LHCN-M2 (cell line): Measurements from ENCODE around the gene S100A9. TPM values are rescaled to one million over a fixed set of nuclear protein-coding genes. Genes with fewer than 3 reads are reported as not detected.
"Not testable (repeated sequence)": the region's sequence is repeated elsewhere in the genome, so short reads cannot be mapped to it uniquely, and the experiment has no call there.

ENCODE experiments used
- DNase-seq: peaks from one replicate; pipeline ENCODE4 v3.0.0-alpha.2; 2012; ENCODE audit warnings: low read depth
- total RNA-seq: library from RNA; depleted of rRNA; stranded (reverse); fragments of >200 nt; gene quantifications from 2 replicates; pipeline ENCODE4 v1.2.3, GENCODE V29; 2014

Gene S100A9
- total RNA-seq, 1 experiment from 2014 or later: not detected

DNA sequence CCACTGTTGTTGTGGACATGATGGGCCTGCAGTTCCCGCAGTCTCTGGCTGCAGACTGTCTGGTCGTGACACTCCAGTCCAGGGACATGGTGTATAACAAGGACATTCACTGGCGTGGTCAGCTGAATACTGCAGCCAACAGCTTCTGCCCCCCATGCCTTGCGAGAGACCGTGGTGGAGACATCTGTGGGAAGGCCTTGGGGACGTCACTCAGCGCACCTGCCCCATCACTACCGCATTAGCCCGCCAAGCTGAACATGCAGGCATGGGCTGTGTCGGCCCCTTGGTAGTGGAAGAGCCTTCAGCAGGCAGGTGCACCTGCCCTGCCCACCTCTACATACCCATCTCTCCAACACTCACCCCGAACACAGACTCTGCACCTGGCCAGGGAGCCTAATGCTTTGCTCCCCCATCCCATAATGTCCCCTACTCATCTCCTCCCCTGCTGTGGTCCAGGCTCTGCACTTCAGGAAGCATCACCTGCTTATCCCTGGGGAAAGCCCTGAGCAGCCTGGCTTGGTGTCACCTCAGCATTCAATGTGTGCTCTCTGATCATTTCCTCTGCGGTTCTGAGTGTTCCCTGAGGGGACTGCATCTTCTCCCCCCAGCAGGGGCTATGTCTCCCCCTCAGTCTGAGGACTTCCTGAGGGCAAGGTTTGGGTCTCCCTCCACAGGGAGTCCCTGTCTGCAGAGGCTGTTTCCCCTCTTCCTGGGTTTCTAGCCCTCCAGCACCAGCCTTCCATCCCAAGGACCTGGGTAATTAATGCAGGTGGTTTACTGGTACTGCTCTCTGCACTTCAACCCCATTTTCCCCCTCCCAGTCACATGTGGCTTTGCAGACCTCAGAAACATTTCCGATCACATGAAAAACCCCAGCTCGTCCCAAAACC is 12.2 kb upstream of the S100A9 start:
- no peak for DNase-seq

- no peak for DNase-seq
These were observed 11.5 kb upstream of the S100A9 start for GRCh38 chr1:153346077-153346723.

GRCh38 chr1:153347049-153347448 is 10.6 kb upstream of the S100A9 start:
- DNase-seq: not testable (repeated sequence)

GRCh38 chr1:153347856-153348255 is 9.8 kb upstream of the S100A9 start:
- DNase-seq: no peak

- no peak for DNase-seq
These were observed 8.9 kb upstream of the S100A9 start, which contains the start of gene PGLYRP4 for GRCh38 chr1:153348511-153349362. PGLYRP4 (minus strand) TSS chr1:153348841; CDS start chr1:153347932, 909 bp downstream.

- DNase-seq: no peak
These were observed 8.0 kb upstream of the S100A9 start for GRCh38 chr1:153349363-153350320.

DNA sequence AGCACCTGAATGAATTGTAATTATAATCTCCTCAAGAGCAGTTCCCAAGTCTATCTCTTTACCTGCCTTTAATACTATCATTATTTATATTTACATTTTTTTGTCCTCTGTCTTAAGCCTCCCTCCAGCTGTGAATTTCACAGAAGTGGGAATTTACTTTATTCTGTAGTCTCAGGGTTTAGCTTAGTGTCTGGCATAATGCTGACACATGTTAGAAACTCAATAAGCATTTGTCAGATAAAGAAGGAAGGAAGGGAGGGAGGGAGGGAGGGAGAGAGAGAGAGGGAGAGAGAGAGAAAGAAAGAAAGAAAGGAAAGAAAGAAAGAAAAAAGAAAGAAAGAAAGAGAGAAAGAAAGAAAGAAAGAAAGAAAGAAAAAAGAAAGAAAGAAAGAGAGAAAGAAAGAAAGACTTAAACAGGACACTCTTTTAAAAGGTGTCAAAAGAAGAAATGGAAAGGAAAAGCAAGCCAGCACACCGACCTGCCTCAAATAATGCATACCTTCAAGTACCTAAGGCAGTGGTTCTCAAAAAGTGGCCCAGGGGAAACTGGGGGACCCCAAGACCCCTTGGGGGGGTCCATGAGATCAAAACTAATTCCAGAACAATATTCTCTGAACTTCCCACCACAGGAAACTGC is 7.2 kb upstream of the S100A9 start:
- no peak for DNase-seq

GRCh38 chr1:153352523-153352922 is 5.1 kb upstream of the S100A9 start:
- DNase-seq: peak; percentile 49

GRCh38 chr1:153353226-153353947 is 4.3 kb upstream of the S100A9 start:
- no peak for DNase-seq

GRCh38 chr1:153354515-153355193 is 3.0 kb upstream of the S100A9 start:
- DNase-seq: no peak

DNA sequence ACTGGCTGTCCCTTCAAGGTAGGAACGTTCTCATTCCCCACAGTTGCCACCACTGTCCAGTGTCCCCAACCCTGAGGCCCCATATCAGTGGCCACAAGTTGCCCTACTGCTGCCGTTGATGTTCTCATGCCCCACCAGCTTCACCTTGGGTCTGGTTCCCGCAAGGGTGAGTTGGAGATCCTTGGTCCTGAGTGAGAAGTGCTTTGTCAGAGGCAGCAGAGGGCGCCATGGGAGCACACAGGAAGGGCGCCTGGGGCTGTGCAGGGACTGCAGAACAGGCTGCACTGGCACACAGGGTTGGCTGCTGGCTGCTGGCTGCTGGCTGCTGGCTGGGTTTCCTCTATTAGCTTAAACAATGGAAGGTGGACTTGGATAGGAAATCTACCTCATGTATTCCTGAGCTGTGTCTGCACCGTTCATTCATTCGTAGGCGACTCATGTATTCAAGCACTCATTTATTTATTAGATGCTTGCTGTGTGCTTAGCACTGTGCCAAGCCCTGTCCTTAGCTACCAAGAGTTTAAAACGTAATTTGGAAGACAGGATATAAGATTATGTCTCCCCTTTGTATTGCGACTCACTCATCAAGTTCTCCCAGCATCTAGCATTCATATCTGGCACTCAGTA is 2.1 kb upstream of the S100A9 start:
- peak; percentile 27 for DNase-seq

DNA sequence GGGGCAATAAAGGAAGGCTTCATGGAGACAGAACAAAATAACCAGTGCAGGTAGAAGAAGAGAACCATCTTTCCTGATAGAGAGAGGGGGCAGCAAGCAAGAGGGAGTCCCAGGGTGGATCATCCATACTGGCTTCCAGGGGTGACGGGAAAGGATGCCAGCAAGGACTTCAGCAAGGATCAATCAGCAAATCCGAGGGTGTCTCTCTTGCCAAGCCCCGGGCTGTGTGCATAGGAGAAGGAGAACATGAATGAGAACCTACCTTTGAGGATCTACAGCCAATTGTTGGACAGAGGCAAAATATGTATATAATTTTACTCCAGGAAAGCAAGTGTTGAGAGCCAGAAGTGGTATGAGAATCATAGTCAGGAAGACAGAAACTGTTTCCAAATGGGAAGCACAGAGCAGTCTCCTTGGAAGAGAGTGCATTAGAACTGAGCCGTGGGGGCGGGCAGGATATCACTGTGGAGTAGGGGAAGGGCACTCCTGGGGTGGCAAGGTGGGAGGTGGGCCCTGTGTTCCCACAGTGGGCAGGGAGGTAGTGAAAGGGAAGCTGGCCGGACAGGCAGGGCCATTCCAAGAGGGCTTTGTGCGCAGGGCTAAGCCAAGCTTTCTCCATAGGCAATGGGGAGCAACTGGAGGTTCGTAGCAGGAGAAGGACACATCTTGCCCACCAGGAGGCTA is 1.1 kb upstream of the S100A9 start:
- DNase-seq: no peak

GRCh38 chr1:153357076-153357852 is 390 bp upstream of the S100A9 start:
- DNase-seq: no peak

GRCh38 chr1:153358691-153358975 is 979 bp downstream of the S100A9 start:
- DNase-seq: no peak

DNA sequence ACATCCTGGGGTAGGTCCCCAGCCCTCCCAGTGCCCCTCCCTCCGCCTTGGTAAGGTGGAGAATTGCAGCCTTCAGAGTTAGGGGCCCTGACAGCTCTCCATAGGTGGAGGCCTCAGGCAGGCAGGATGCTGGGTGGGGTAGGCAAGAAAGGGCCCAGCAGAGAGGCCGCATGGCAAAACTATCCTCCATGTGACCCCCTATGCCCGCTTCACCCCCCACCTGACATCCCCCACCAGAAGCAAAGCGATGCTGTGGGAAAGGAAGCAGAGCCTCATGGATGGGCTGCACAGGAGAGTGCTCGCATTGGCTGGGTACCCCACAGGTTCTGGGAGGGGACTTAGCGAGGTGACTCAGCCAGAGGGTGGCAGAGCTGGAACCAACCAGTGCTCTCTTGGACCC is 1.6 kb downstream of the S100A9 start:
- no peak for DNase-seq

- no peak for DNase-seq
These were observed 2.5 kb downstream of the S100A9 start for GRCh38 chr1:153360190-153360589.
